HEK293 (cell line): Measurements from ENCODE around the gene PACS1.

Experiments
- CTCF ChIA-PET: fragments of 350-600 bp; formaldehyde crosslinking; extraction: SDS; loops from one replicate; lab custom pipeline; 2021; ENCODE audit warnings: antibody characterized with exemption; lab: Yijun Ruan, JAX
- POLR2A ChIA-PET: fragments of 300-600 bp; formaldehyde crosslinking; extraction: SDS; loops from one replicate; lab custom pipeline; 2020; ENCODE audit warnings: antibody characterized with exemption, inconsistent platforms; lab: Yijun Ruan, JAX
- H3K27ac ChIP-seq: fragments of 200-500 bp; sonication (Bioruptor generic); 2 replicates; pipeline ENCODE4 v1.5.1; 2014; ENCODE audit warnings: low read depth, low read length, control low read depth, inconsistent platforms; ENCODE audit errors: extremely low read depth
- H3K36me3 ChIP-seq, 2 experiments: fragments of 200-500 bp in 1 of 2; sonication (Bioruptor generic) in 1 of 2; 1 replicate in 1 of 2; 2 replicates in 1 of 2; pipeline ENCODE4 v1.5.1; 2014 to 2017; ENCODE audit warnings: inconsistent platforms in 2 of 2, low read length in 2 of 2; ENCODE audit not compliant: control insufficient read depth in 2 of 2, insufficient read depth in 1 of 2
- H3K4me1 ChIP-seq: fragments of 200-500 bp; sonication (Bioruptor generic); 2 replicates; pipeline ENCODE4 v1.5.1; 2014; ENCODE audit warnings: mild to moderate bottlenecking, low read length, inconsistent platforms; ENCODE audit not compliant: control insufficient read depth, insufficient read depth
- H3K4me3 ChIP-seq: 2 replicates; pipeline ENCODE4 v1.5.1; 2011; ENCODE audit warnings: low read depth, mild to moderate bottlenecking, control low read depth, low read length, moderate library complexity
- H3K9me3 ChIP-seq: fragments of 200-500 bp; sonication (Bioruptor generic); 2 replicates; pipeline ENCODE4 v1.5.1; 2014; ENCODE audit warnings: low read depth, low read length, inconsistent platforms; ENCODE audit not compliant: control insufficient read depth, insufficient read depth
- FEZF1 ChIP-seq: fragments of 450-650 bp; formaldehyde crosslinking; IDR thresholded peaks from 2 replicates; pipeline ENCODE4 v1.5.1; 2016; ENCODE audit warnings: missing biosample characterization, missing genetic modification characterization
- KLF8 ChIP-seq: fragments of 450-650 bp; formaldehyde crosslinking; IDR thresholded peaks from 2 replicates; pipeline ENCODE4 v1.5.1; 2016; ENCODE audit warnings: missing biosample characterization, missing genetic modification characterization
- PRDM10 ChIP-seq: fragments of 450-650 bp; formaldehyde crosslinking; IDR thresholded peaks from 2 replicates; pipeline ENCODE4 v1.5.1; 2016; ENCODE audit warnings: missing biosample characterization, missing genetic modification characterization
- SP2 ChIP-seq: fragments of 450-650 bp; formaldehyde crosslinking; IDR thresholded peaks from 2 replicates; pipeline ENCODE4 v1.5.1; 2016; ENCODE audit warnings: missing biosample characterization, missing genetic modification characterization
- ZBTB17 ChIP-seq: fragments of 450-650 bp; formaldehyde crosslinking; IDR thresholded peaks from 2 replicates; pipeline ENCODE4 v1.5.1; 2016; ENCODE audit warnings: missing biosample characterization, missing genetic modification characterization
- ZIC2 ChIP-seq: fragments of 450-650 bp; formaldehyde crosslinking; IDR thresholded peaks from 2 replicates; pipeline ENCODE4 v1.5.1; 2016; ENCODE audit warnings: missing biosample characterization, missing genetic modification characterization
- ZNF112 ChIP-seq: fragments of 450-650 bp; formaldehyde crosslinking; IDR thresholded peaks from 2 replicates; pipeline ENCODE4 v1.5.0; 2017; ENCODE audit warnings: missing biosample characterization, missing genetic modification characterization
- ZNF274 ChIP-seq, 2 experiments: fragments of 200-500 bp in 1 of 2; fragments of 450-650 bp in 1 of 2; sonication (Bioruptor generic) in 1 of 2; formaldehyde crosslinking in 1 of 2; IDR thresholded peaks; 2 replicates each; pipeline versions ENCODE4 v1.5.1 to v1.6.1; 2014 to 2016; ENCODE audit warnings: borderline replicate concordance in 1 of 2, inconsistent platforms in 1 of 2, low read length in 1 of 2, missing biosample characterization in 1 of 2, missing genetic modification characterization in 1 of 2
- ZNF354C ChIP-seq: fragments of 450-650 bp; formaldehyde crosslinking; IDR thresholded peaks from 2 replicates; pipeline ENCODE4 v1.5.1; 2016; ENCODE audit warnings: missing biosample characterization, missing genetic modification characterization, low read depth, borderline replicate concordance
- ZNF48 ChIP-seq: fragments of 450-650 bp; formaldehyde crosslinking; IDR thresholded peaks from 2 replicates; pipeline ENCODE4 v1.5.1; 2016; ENCODE audit warnings: missing biosample characterization, missing genetic modification characterization
- ZNF529 ChIP-seq: fragments of 450-650 bp; formaldehyde crosslinking; IDR thresholded peaks from 2 replicates; pipeline ENCODE4 v1.5.1; 2017; ENCODE audit warnings: missing genetic modification characterization, missing biosample characterization; ENCODE audit not compliant: insufficient replicate concordance
- ZNF600 ChIP-seq: fragments of 450-650 bp; formaldehyde crosslinking; IDR thresholded peaks from 2 replicates; pipeline ENCODE4 v1.5.1; 2016; ENCODE audit warnings: missing biosample characterization, missing genetic modification characterization

The PACS1 gene

DNA sequence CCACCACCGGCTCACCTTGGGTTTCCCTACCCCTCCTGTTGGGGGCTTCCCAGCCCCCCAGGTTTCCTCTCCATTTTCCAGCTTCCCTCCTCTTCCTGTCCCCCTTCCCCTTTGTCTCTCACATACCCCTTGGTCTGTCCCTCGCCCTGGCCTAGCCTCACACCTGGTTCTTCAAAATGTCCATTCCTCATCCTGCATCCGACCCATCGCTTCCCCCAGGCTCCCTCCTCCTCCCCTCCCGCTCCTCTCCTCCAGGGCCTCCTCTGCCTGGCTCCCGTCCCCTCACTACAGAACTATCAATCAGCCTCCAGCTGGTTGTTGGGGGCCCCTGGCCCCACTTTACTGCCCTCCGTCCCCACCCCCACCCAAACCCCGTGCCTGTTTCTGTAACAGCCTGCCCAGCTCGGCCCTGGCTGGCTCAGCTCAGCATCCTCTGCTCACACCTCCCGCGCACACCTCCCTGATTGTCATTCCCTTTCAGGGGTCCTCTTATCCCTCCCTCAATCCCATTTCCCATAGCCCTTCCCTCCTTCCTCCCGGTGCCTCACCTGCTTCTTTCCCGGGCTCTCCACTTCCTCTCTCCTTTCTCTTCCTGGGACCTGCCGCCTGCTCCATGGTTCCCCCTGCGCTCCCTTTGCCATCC is 209.1 kb downstream of the PACS1 start:
- H3K36me3 ChIP-seq, result peaks cover 0 to 28% of the 10 kb centered on the region in 2 experiments; a peak in 1 of 3 replicates
- TF ChIP-seq PRDM10 (tag by site-specific recombination) (peak; percentile 46; the same call in 1 of the 2 replicates), ZBTB17 (peak; percentile 17; the same call in 1 of the 2 replicates), FEZF1 (tag by site-specific recombination) (no peak)
- TF ChIP-seq, all 188 proteins: peak for 2
- ChIA-PET CTCF (interaction anchor here (0.6 to 1.0 kb wide), 2 partner anchors 9 to 11 kb away, joined by 3 to 5 read pairs; partner anchors contain the start of gene RAB1B), POLR2A (interaction anchor here (0.5 to 1.7 kb wide), 6 partner anchors 10 to 65 kb away, joined by 3 to 12 read pairs (median 6); partner anchors contain the start of genes RAB1B and YIF1A)
- no peak overlapping the region for H3K4me3 ChIP-seq
- H3K4me1 ChIP-seq, result no peaks in the 10 kb centered on the region
- H3K27ac ChIP-seq, result no peak overlapping the region
- no peaks in the 10 kb centered on the region for H3K9me3 ChIP-seq

DNA sequence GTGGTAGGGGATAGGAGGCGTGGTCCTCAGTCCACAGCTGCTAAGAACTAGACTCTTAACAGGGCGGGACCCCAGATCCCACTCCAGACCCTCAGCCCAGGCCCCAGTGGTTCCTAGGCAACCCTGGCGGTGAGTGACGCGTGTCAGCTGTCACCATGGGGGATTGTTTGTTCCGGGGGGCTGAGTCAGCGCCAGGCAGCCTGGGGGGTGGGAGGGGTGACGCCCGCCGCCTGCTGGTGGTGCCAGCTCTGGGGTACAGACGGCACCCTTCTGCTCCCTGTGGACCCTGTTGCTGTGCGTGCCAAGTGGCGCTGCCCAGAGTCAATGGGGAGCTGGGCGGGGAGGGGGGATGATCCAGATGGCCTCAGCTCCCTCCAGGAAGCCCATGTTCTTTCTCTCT is 210.4 kb downstream of the PACS1 start:
- Histone ChIP-seq H3K4me1 (no peaks in the 10 kb centered on the region), H3K27ac (no peak overlapping the region), H3K9me3 (no peaks in the 10 kb centered on the region), H3K4me3 (no peak overlapping the region), H3K36me3 (peaks cover 0 to 29% of the 10 kb centered on the region in 2 experiments; a peak in 1 of 3 replicates)
- CTCF ChIA-PET, result interaction anchor here (0.6 to 3.8 kb wide), 7 partner anchors 9 to 128 kb away, joined by 3 to 24 read pairs (median 3); partner anchors contain the start of gene YIF1A
- POLR2A ChIA-PET, result interaction anchor here (1.3 to 1.7 kb wide), 2 partner anchors 9 to 12 kb away, joined by 5 to 12 read pairs; partner anchors contain the start of genes RAB1B and YIF1A
- TF ChIP-seq ZNF112 (tag by site-specific recombination) (no peak), SP2 (tag by site-specific recombination) (0 out of 2 replicates have a peak, but pooled peaks have one; percentile 3), ZIC2 (tag by site-specific recombination) (peak; percentile 25; the same call in 1 of the 2 replicates)

DNA sequence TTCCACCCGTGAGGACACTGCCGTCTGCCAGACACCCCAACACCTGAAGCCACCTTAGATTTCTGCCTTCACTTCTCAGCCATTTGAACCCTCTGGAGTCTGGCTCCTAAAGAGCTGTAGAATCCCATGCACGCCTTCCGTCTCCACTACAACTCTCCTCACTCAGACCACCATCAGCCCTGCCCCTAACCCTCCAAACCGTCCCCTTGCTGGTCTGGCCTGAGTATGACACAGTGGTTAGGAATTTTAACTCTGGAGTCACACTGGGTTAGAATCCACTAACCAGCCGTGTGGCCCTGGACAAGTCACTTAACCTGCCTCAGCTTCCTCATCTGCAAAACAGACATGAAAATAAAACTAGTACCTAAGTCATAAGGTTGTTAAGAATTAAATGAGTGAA is 210.9 kb downstream of the PACS1 start:
- H3K4me3 ChIP-seq, result no peak overlapping the region
- TF ChIP-seq KLF8 (tag by site-specific recombination) (no peak), ZNF354C (tag by site-specific recombination) (no peak), ZNF600 (peak; percentile 32; the same call in 1 of the 2 replicates), ZNF274 (IDR thresholded peaks at IDR 0.05; ENCODE audit: low read length) (no peak), ZNF274 (tag by site-specific recombination; IDR thresholded peaks at IDR 0.05; ENCODE audit: borderline replicate concordance) (no peak), ZNF48 (tag by site-specific recombination) (no peak), FEZF1 (tag by site-specific recombination) (no peak), ZNF529 (tag by site-specific recombination) (no peak)
- no peak overlapping the region for H3K27ac ChIP-seq
- H3K36me3 ChIP-seq, result peaks cover 0 to 29% of the 10 kb centered on the region in 2 experiments; a peak in 1 of 3 replicates
- CTCF ChIA-PET, result interaction anchor here (0.7 to 3.8 kb wide), 8 partner anchors 9 to 221 kb away, joined by 3 to 24 read pairs (median 4); partner anchors contain the start of genes RIN1 and YIF1A
- no peaks in the 10 kb centered on the region for H3K4me1 ChIP-seq
- POLR2A ChIA-PET, result interaction anchor here (1.3 to 1.7 kb wide), 2 partner anchors 8 to 13 kb away, joined by 5 to 12 read pairs; partner anchors contain the start of genes RAB1B and YIF1A
- H3K9me3 ChIP-seq, result no peaks in the 10 kb centered on the region
